B cell (primary cell): ENCODE measurements around the gene SLC16A6. TPM values are rescaled to one million over a fixed set of nuclear protein-coding genes. Genes with fewer than 3 reads are reported as not detected.

ENCODE experiments used
- ATAC-seq: fragments of 200-7000 bp; cut with Tn5 transposase; one replicate; pipeline ENCODE4 v1.10.0; 2021; ENCODE audit warnings: low read depth, mild to moderate bottlenecking, moderate number of reproducible peaks, moderate library complexity
- CTCF ChIA-PET: fragments of 350-600 bp; sonication (Branson Sonifier 250); formaldehyde crosslinking; loops from one replicate; lab custom pipeline; 2021; ENCODE audit warnings: antibody characterized with exemption, inconsistent platforms; lab: Charles Lee
- POLR2A ChIA-PET: fragments of 350-600 bp; sonication (Branson Sonifier 250); formaldehyde crosslinking; loops from one replicate; lab custom pipeline; 2021; ENCODE audit warnings: antibody characterized with exemption; lab: Charles Lee
- DNase-seq: peaks from one replicate; pipeline ENCODE4 v3.0.0; 2013
- H2AFZ ChIP-seq: 2 replicates; pipeline ENCODE4 v1.6.1; 2012; ENCODE audit warnings: mild to moderate bottlenecking, low read depth, low read length; ENCODE audit not compliant: insufficient read depth, poor library complexity, severe bottlenecking
- H3K27ac ChIP-seq, 2 donors: 1 replicate in 1 of 2; 2 replicates in 1 of 2; pipeline ENCODE4 v1.5.1; 2012 to 2013; ENCODE audit warnings: low read length in 2 of 2, mild to moderate bottlenecking in 2 of 2, moderate library complexity in 1 of 2
- H3K27me3 ChIP-seq, 4 experiments: fragments of 200-600 bp in 1 of 4; sonication (generic) in 1 of 4; replicated peaks in 1 of 4; 1 replicate in 2 of 4; 2 replicates in 2 of 4; pipeline versions ENCODE4 v1.6.1 to v1.7.0; 2013 to 2016; ENCODE audit warnings: low read length in 3 of 4, mild to moderate bottlenecking in 2 of 4, mixed read lengths in 1 of 4, moderate library complexity in 1 of 4; ENCODE audit not compliant: insufficient read depth in 4 of 4, control insufficient read depth in 3 of 4; ENCODE audit errors: control extremely low read depth in 1 of 4
- H3K36me3 ChIP-seq, 2 experiments: replicated peaks in 1 of 2; 1 replicate in 1 of 2; 2 replicates in 1 of 2; pipeline versions ENCODE4 v1.6.1 to v1.7.1; 2013; ENCODE audit warnings: low read length in 1 of 2; ENCODE audit not compliant: insufficient read depth in 2 of 2, control insufficient read depth in 1 of 2; ENCODE audit errors: control extremely low read depth in 1 of 2, extremely low read depth in 1 of 2
- H3K4me1 ChIP-seq, 2 donors: fragments of 200-600 bp in 1 of 2; sonication (generic) in 1 of 2; 1 replicate in 1 of 2; 2 replicates in 1 of 2; pipeline versions ENCODE4 v1.5.1 to v1.6.1; 2013 to 2017; ENCODE audit warnings: low read length in 2 of 2; ENCODE audit not compliant: control insufficient read depth in 2 of 2, insufficient read depth in 2 of 2
- H3K4me2 ChIP-seq: replicated peaks from 2 replicates; pipeline ENCODE3; 2012; ENCODE audit warnings: mild to moderate bottlenecking, low read depth, low read length; ENCODE audit not compliant: poor library complexity, severe bottlenecking
- H3K4me3 ChIP-seq, 5 experiments: fragments of 200-600 bp in 1 of 5; sonication (generic) in 1 of 5; 1 replicate in 3 of 5; 2 replicates in 2 of 5; pipeline versions ENCODE4 v1.5.1 to v1.7.0; 2011 to 2016; ENCODE audit warnings: low read length in 4 of 5, mild to moderate bottlenecking in 4 of 5, low read depth in 2 of 5, control low read depth in 1 of 5, moderate library complexity in 1 of 5; ENCODE audit not compliant: insufficient read depth in 1 of 5; ENCODE audit errors: control extremely low read depth in 1 of 5, extremely low read depth in 1 of 5
- H3K79me2 ChIP-seq: fragments of 200-600 bp; sonication (generic); one replicate; pipeline ENCODE4 v1.6.0; 2016; ENCODE audit warnings: low read length; ENCODE audit not compliant: control insufficient read depth, insufficient read depth
- H3K9ac ChIP-seq: fragments of 200-600 bp; sonication (generic); 2 replicates; pipeline ENCODE4 v1.6.1; 2017; ENCODE audit warnings: mild to moderate bottlenecking, low read length, moderate library complexity
- H3K9me3 ChIP-seq, 3 donors: one replicate each; pipeline versions ENCODE4 v1.6.1 to v1.7.1; 2013; ENCODE audit warnings: low read length in 2 of 3; ENCODE audit not compliant: control insufficient read depth in 2 of 3, insufficient read depth in 1 of 3; ENCODE audit errors: control extremely low read depth in 1 of 3
- H4K20me1 ChIP-seq: 2 replicates; pipeline ENCODE4 v1.6.0; 2012; ENCODE audit warnings: mild to moderate bottlenecking, low read length; ENCODE audit not compliant: insufficient read depth, control insufficient read depth, poor library complexity, severe bottlenecking
- H3K27ac Mint-ChIP-seq: one replicate; pipeline ENCODE4 v1.8.0; 2021; ENCODE audit warnings: mixed read lengths
- H3K27me3 Mint-ChIP-seq: one replicate; pipeline ENCODE4 v1.8.0; 2021; ENCODE audit warnings: mixed read lengths
- H3K4me1 Mint-ChIP-seq: one replicate; pipeline ENCODE4 v1.8.0; 2021; ENCODE audit warnings: mixed read lengths
- H3K4me3 Mint-ChIP-seq: one replicate; pipeline ENCODE4 v1.8.0; 2021; ENCODE audit warnings: mixed read lengths
- H3K9me3 Mint-ChIP-seq: one replicate; pipeline ENCODE4 v1.8.0; 2022; ENCODE audit warnings: mixed read lengths; ENCODE audit not compliant: insufficient read depth
- EZH2 ChIP-seq: IDR thresholded peaks from 2 replicates; pipeline ENCODE4 v1.6.1; 2012; ENCODE audit warnings: borderline replicate concordance, low read depth, mild to moderate bottlenecking, moderate library complexity, low read length; ENCODE audit not compliant: insufficient read depth, poor library complexity, severe bottlenecking
- WGBS: methylation state at CpG from one replicate; pipeline ENCODE4 v1.1.5; 2013; ENCODE audit warnings: missing lambda C conversion rate; ENCODE audit not compliant: insufficient coverage; 5-methylcytosine and 5-hydroxymethylcytosine counted together
- intact Hi-C: fragments of 100-400 bp; cut with micrococcal nuclease; formaldehyde crosslinking; loops from one replicate; pipeline ENCODE4 v1.10.0; 2022
- polyA plus RNA-seq: library from polyadenylated mRNA; depleted of rRNA; stranded (reverse); fragments of >200 nt; gene quantifications from 2 replicates; pipeline ENCODE4 v1.2.3, GENCODE V29; 2012
- total RNA-seq, 2 donors: library from RNA; stranded (reverse); fragments of 120-200 nt in 1 of 2; gene quantifications; 1 replicate in 1 of 2; 2 replicates in 1 of 2; pipeline versions ENCODE4 v1.2.3 to v1.2.4, GENCODE V29; 2013 to 2022
- TF ChIP-seq, protein P1 (sequence below): fragments of 200-600 bp; IDR thresholded peaks from one replicate; pipeline ENCODE4 v1.8.0; 2022; ENCODE audit warnings: antibody characterized with exemption, mild to moderate bottlenecking

Gene SLC16A6
- total and polyA plus RNA-seq, 2 donors (not counting 1 experiment from before 2014, with no cell fraction given), result 1.1 to 3.8 TPM

DNA sequence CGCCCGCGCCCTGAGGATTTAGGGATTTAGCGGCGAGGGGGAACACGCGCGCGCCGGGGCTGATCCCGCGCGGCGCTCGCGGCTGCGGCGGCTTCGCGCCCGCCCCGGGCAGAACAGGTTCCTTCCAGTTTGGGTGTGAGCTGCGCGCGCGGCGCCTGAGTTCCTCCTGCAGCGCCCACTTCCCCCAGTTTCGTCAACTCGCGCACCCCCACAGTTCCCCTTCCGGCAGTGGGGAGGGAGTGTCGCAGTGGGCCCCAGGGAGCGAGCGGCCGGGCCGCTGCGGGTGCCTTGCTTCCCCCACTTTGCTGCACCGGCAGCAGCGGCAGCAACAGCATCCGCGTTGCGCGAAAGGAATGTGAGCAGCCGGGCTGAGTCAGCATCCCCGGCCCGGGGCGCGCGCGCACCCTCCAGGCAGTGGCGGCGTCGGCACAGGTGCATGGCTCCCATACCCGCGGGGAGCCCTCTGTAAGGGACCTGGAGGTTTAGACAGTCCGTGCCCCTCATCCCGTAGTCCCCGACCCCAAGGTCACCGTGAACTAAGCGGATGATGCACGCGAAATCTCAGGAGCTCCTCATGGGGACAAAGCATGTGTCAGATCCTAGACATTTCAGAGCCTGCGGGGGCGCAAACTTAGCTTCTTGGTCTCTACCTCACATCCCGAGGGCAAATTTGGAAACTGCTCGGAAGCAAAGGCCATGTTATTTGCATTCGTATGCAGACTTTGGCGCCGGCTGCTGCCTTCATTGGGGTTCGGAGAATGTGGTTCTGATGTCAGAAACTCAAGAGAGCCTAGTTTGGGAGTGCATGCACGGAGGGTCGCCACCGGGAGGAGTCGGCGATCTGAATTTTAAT lies 1.1 kb upstream of the SLC16A6 start:
- ChIA-PET CTCF (interaction anchor here (0.7 to 7.1 kb wide), 9 partner anchors 12 to 219 kb away, joined by 3 to 40 read pairs (median 3); no protein-coding TSS in a partner anchor), POLR2A (interaction anchor here (1.0 to 2.7 kb wide), 7 partner anchors 11 to 479 kb away, joined by 3 to 20 read pairs (median 5); partner anchors contain the start of gene AMZ2)
- WGBS, result under 1% methylated on average over 74 of the region's 76 CpGs
- Histone ChIP-seq H3K4me2 (peak overlapping the region; percentile 84), H3K27ac (peak overlapping the region; percentile 86 to 89), H3K27me3 (no peaks in the 10 kb centered on the region), H3K79me2 (no peaks in the 10 kb centered on the region), H3K36me3 (no peaks in the 10 kb centered on the region), H4K20me1 (no peaks in the 10 kb centered on the region), H2AFZ (peak overlapping the region; percentile 87), H3K4me1 (peaks cover 31 to 43% of the 10 kb centered on the region in 2 donors), H3K9me3 (no peaks in the 10 kb centered on the region), H3K4me3 (peak overlapping the region; percentile 47 to 74 (median 61)), H3K9ac (peak overlapping the region; percentile 84)
- Mint-ChIP-seq H3K4me3 (peak overlapping the region; percentile 95), H3K9me3 (no peaks in the 10 kb centered on the region), H3K4me1 (peaks cover 46% of the 10 kb centered on the region), H3K27me3 (no peaks in the 10 kb centered on the region), H3K27ac (peak overlapping the region; percentile 94)
- peak; percentile 78 for ATAC-seq
- peak; percentile 97 for DNase-seq
- intact Hi-C loops, result loop anchor here (1.0 to 10.0 kb wide), 10 partner anchors 29 to 1035 kb away; partner anchors contain the start of genes ABCA5, AMZ2, KPNA2 and PRKAR1A
- no peak for TF ChIP-seq EZH2
- TF ChIP-seq, protein P1, sequence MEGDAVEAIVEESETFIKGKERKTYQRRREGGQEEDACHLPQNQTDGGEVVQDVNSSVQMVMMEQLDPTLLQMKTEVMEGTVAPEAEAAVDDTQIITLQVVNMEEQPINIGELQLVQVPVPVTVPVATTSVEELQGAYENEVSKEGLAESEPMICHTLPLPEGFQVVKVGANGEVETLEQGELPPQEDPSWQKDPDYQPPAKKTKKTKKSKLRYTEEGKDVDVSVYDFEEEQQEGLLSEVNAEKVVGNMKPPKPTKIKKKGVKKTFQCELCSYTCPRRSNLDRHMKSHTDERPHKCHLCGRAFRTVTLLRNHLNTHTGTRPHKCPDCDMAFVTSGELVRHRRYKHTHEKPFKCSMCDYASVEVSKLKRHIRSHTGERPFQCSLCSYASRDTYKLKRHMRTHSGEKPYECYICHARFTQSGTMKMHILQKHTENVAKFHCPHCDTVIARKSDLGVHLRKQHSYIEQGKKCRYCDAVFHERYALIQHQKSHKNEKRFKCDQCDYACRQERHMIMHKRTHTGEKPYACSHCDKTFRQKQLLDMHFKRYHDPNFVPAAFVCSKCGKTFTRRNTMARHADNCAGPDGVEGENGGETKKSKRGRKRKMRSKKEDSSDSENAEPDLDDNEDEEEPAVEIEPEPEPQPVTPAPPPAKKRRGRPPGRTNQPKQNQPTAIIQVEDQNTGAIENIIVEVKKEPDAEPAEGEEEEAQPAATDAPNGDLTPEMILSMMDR, result no peak
